ENCODE data around the gene ZNF660.

- TF ChIP-seq CTCF (IDR thresholded peaks at IDR 0.05) (no peak), POLR2A (IDR thresholded peaks at IDR 0.05) (no peak)
These were observed 16.2 kb upstream of the ZNF660 start for GRCh38 chr3:44568561-44568960.
